SU-DHL-6 (cell line): ENCODE results near the gene FOXO3.

Source experiments
- EZH2phosphoT487 ChIP-seq: fragments of 200-600 bp; sonication (generic), shearing (Covaris generic); conservative IDR thresholded peaks from 2 replicates; pipeline ENCODE4 v1.6.1; 2018; ENCODE audit warnings: mild to moderate bottlenecking, antibody characterized with exemption, low read length, moderate library complexity, mixed read lengths
- TF ChIP-seq, protein P1 (sequence below): fragments of 200-600 bp; sonication (generic); IDR thresholded peaks from one replicate; pipeline ENCODE4 v1.5.1; 2017; ENCODE audit warnings: antibody characterized with exemption, mild to moderate bottlenecking, low read length, moderate library complexity; ENCODE audit not compliant: insufficient read depth, poor library complexity, severe bottlenecking

DNA sequence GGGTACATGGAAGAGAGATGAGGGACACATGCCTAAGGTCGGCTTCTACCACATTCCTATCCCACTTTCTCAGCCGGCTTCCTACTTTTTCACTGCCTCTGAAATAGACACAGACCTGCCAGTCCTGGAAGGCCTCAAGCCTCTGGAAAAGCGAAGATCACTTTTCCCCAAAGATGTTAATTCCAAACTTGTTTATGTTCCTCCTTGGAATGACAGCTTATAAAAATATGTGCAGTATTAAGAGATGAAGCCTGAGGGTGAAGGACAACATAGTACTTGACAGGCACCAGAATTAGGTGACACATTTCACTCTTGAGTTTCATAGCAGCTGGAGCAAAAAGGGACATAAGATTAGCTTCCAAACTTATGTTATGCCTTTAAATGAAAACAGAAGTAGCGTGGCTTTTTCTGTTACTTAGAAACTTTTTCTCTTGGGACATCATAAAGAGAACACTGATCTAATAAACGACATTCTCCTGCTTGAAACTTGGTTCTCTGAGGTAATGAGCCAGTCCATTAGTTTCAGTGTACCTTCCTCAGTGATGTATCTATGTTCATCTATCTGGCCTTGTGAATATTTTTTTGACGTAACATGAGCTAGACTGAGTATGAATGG, 25.3 kb downstream of the FOXO3 start:
- TF ChIP-seq, protein P1, sequence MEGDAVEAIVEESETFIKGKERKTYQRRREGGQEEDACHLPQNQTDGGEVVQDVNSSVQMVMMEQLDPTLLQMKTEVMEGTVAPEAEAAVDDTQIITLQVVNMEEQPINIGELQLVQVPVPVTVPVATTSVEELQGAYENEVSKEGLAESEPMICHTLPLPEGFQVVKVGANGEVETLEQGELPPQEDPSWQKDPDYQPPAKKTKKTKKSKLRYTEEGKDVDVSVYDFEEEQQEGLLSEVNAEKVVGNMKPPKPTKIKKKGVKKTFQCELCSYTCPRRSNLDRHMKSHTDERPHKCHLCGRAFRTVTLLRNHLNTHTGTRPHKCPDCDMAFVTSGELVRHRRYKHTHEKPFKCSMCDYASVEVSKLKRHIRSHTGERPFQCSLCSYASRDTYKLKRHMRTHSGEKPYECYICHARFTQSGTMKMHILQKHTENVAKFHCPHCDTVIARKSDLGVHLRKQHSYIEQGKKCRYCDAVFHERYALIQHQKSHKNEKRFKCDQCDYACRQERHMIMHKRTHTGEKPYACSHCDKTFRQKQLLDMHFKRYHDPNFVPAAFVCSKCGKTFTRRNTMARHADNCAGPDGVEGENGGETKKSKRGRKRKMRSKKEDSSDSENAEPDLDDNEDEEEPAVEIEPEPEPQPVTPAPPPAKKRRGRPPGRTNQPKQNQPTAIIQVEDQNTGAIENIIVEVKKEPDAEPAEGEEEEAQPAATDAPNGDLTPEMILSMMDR, result no peak
- TF ChIP-seq EZH2phosphoT487, result no peak
